CD4-positive, alpha-beta T cell (primary cell): ENCODE measurements around the gene TULP4. TPM values are rescaled to one million over a fixed set of nuclear protein-coding genes. Genes with fewer than 3 reads are reported as not detected.
"Not testable (repeated sequence)": the region's sequence is repeated elsewhere in the genome, so short reads cannot be mapped to it uniquely, and the experiment has no call there.

Experiments
- ATAC-seq: fragments of 200-7000 bp; cut with Tn5 transposase; one replicate; pipeline ENCODE4 v1.10.0; 2022; ENCODE audit warnings: mild to moderate bottlenecking; ENCODE audit not compliant: poor library complexity
- CTCF ChIA-PET: fragments of 350-600 bp; sonication (Branson Sonifier 250); formaldehyde crosslinking; loops from one replicate; lab custom pipeline; 2021; ENCODE audit warnings: antibody characterized with exemption, inconsistent platforms; lab: Charles Lee
- POLR2A ChIA-PET: fragments of 350-600 bp; sonication (Branson Sonifier 250); formaldehyde crosslinking; loops from one replicate; lab custom pipeline; 2021; ENCODE audit warnings: antibody characterized with exemption, inconsistent platforms; lab: Charles Lee
- DNase-seq, 14 experiments: peaks; one replicate each; pipeline ENCODE4 v3.0.0-alpha.2; 2013 to 2020; ENCODE audit warnings: mixed read lengths in 2 of 14
- H3K27ac ChIP-seq, 2 donors: one replicate each; pipeline versions ENCODE4 v1.5.1 to v1.7.0; 2013; ENCODE audit warnings: low read length in 2 of 2, low read depth in 1 of 2, mild to moderate bottlenecking in 1 of 2
- H3K27me3 ChIP-seq, 2 experiments: 1 replicate in 1 of 2; 2 replicates in 1 of 2; pipeline versions ENCODE4 v1.6.1 to v1.7.0; 2013; ENCODE audit warnings: low read length in 2 of 2, control low read depth in 1 of 2, mild to moderate bottlenecking in 1 of 2, moderate library complexity in 1 of 2; ENCODE audit not compliant: insufficient read depth in 2 of 2, control insufficient read depth in 1 of 2
- H3K36me3 ChIP-seq: one replicate; pipeline ENCODE4 v1.6.1; 2013; ENCODE audit warnings: low read length, control low read depth; ENCODE audit not compliant: insufficient read depth
- H3K4me1 ChIP-seq: one replicate; pipeline ENCODE4 v1.6.1; 2013; ENCODE audit warnings: low read length, control low read depth; ENCODE audit not compliant: insufficient read depth
- H3K4me3 ChIP-seq: one replicate; pipeline ENCODE4 v1.5.1; 2013; ENCODE audit warnings: mild to moderate bottlenecking, low read length, moderate library complexity
- H3K9me3 ChIP-seq, 2 experiments: 1 replicate in 1 of 2; 2 replicates in 1 of 2; pipeline versions ENCODE4 v1.6.1 to v1.7.0; 2013; ENCODE audit warnings: low read length in 2 of 2, mild to moderate bottlenecking in 2 of 2, control low read depth in 1 of 2, moderate library complexity in 1 of 2; ENCODE audit not compliant: control insufficient read depth in 1 of 2, insufficient read depth in 1 of 2
- H3K27ac Mint-ChIP-seq: one replicate; pipeline ENCODE4 v1.8.0; 2020; ENCODE audit warnings: mixed read lengths
- H3K27me3 Mint-ChIP-seq: one replicate; pipeline ENCODE4 v1.8.0; 2021; ENCODE audit warnings: mixed read lengths
- H3K36me3 Mint-ChIP-seq: one replicate; pipeline ENCODE4 v1.8.0; 2021; ENCODE audit warnings: low read depth, mixed read lengths
- H3K4me1 Mint-ChIP-seq: one replicate; pipeline ENCODE4 v1.8.0; 2021; ENCODE audit warnings: low read depth, mixed read lengths
- H3K4me3 Mint-ChIP-seq: one replicate; pipeline ENCODE4 v1.8.0; 2020; ENCODE audit warnings: mild to moderate bottlenecking, mixed read lengths
- H3K9me3 Mint-ChIP-seq: one replicate; pipeline ENCODE4 v1.8.0; 2020; ENCODE audit warnings: mixed read lengths
- CTCF ChIP-seq: fragments of 200-600 bp; IDR thresholded peaks from one replicate; pipeline ENCODE4 v1.8.0; 2022; ENCODE audit warnings: antibody characterized with exemption, mild to moderate bottlenecking
- intact Hi-C, 2 experiments: fragments of 100-400 bp; cut with DNase I in 1 of 2; cut with micrococcal nuclease in 1 of 2; formaldehyde crosslinking; loops; one replicate each; pipeline versions ENCODE4 v1.15.1 to v1.9.0; 2023 to 2025; cut with DNase I, micrococcal nuclease
- total RNA-seq, 174 experiments: library from RNA in 2 of 174; stranded (reverse) in 2 of 174; gene quantifications; one replicate each; pipeline ENCODE4 v1.2.3 and lab custom pipeline; 2021 to 2026

Gene TULP4
- total RNA-seq, 2 experiments from 2014 or later = 66.1 to 68.2 TPM

GRCh38 chr6:158391276-158391675, 79.0 kb downstream of the TULP4 start:
- no peaks in the 10 kb centered on the region for H3K27me3 Mint-ChIP-seq
- ATAC-seq = no peak
- CTCF ChIA-PET = no interaction called here

GRCh38 chr6:158391977-158392376, 79.7 kb downstream of the TULP4 start:
- H3K27me3 Mint-ChIP-seq, H3K27ac Mint-ChIP-seq, H3K4me3 Mint-ChIP-seq, DNase-seq, H3K4me3 ChIP-seq, H3K4me1 ChIP-seq, H3K9me3 ChIP-seq, CTCF ChIA-PET, H3K27ac ChIP-seq, POLR2A ChIA-PET, H3K27me3 ChIP-seq, intact Hi-C loops, H3K36me3 ChIP-seq, ATAC-seq, H3K9me3 Mint-ChIP-seq: not testable (repeated sequence)
- Mint-ChIP-seq H3K36me3 (peaks cover 25% of the 10 kb centered on the region), H3K4me1 (peaks cover 20% of the 10 kb centered on the region)

More at GRCh38 chr6:158391276-158391675, 79.0 kb downstream of the TULP4 start:
- H3K9me3 Mint-ChIP-seq = peaks cover 2% of the 10 kb centered on the region
- POLR2A ChIA-PET = no interaction called here
- Histone ChIP-seq H3K27ac (no peak overlapping the region), H3K4me3 (no peak overlapping the region), H3K9me3 (peaks cover 0 to 3% of the 10 kb centered on the region in 2 experiments), H3K27me3 (no peaks in the 10 kb centered on the region), H3K4me1 (no peaks in the 10 kb centered on the region), H3K36me3 (no peaks in the 10 kb centered on the region)
- intact Hi-C loops = no loop called here
- H3K4me3 Mint-ChIP-seq = no peak overlapping the region
- no peak for DNase-seq
- no peak overlapping the region for H3K27ac Mint-ChIP-seq
- TF ChIP-seq CTCF = no peak
- H3K36me3 Mint-ChIP-seq = peaks cover 25% of the 10 kb centered on the region
- peaks cover 21% of the 10 kb centered on the region for H3K4me1 Mint-ChIP-seq

GRCh38 chr6:158396136-158396535, 83.9 kb downstream of the TULP4 start:
- Histone ChIP-seq H3K27ac (no peak overlapping the region), H3K9me3 (peaks cover 0 to 3% of the 10 kb centered on the region in 2 experiments), H3K4me3 (no peak overlapping the region), H3K27me3 (no peaks in the 10 kb centered on the region), H3K36me3 (no peaks in the 10 kb centered on the region), H3K4me1 (no peaks in the 10 kb centered on the region)
- ChIA-PET CTCF (no interaction called here), POLR2A (no interaction called here)
- Mint-ChIP-seq H3K9me3 (no peaks in the 10 kb centered on the region), H3K27me3 (no peaks in the 10 kb centered on the region), H3K4me1 (peaks cover 24% of the 10 kb centered on the region), H3K36me3 (peaks cover 20% of the 10 kb centered on the region), H3K4me3 (no peak overlapping the region), H3K27ac (no peak overlapping the region)
- intact Hi-C loops = no loop called here
- DNase-seq (no peak), ATAC-seq (no peak)
- TF ChIP-seq CTCF = no peak

GRCh38 chr6:158397578-158397977, 85.3 kb downstream of the TULP4 start:
- POLR2A ChIA-PET = no interaction called here
- H3K27me3 Mint-ChIP-seq = no peaks in the 10 kb centered on the region

More at GRCh38 chr6:158397578-158397977, 85.3 kb downstream of the TULP4 start:
- Histone ChIP-seq H3K4me3 (no peak overlapping the region), H3K27ac (no peak overlapping the region), H3K4me1 (no peaks in the 10 kb centered on the region), H3K36me3 (no peaks in the 10 kb centered on the region), H3K27me3 (no peaks in the 10 kb centered on the region), H3K9me3 (peaks cover 0 to 3% of the 10 kb centered on the region in 2 experiments)
- DNase-seq (no peak), ATAC-seq (no peak)
- no peak overlapping the region for H3K4me3 Mint-ChIP-seq
- peaks cover 11% of the 10 kb centered on the region for H3K36me3 Mint-ChIP-seq
- TF ChIP-seq CTCF = no peak
- H3K27ac Mint-ChIP-seq = no peak overlapping the region
- CTCF ChIA-PET = interaction anchor here (0.6 to 2.2 kb wide), 2 partner anchors 14 to 291 kb away, joined by 3 to 6 read pairs; no protein-coding TSS in a partner anchor
- H3K4me1 Mint-ChIP-seq = peaks cover 24% of the 10 kb centered on the region
- intact Hi-C loops = no loop called here
- H3K9me3 Mint-ChIP-seq = no peaks in the 10 kb centered on the region
